Ovary (tissue), 3 donors: ENCODE results near the gene NKAIN4.

Experiments
- CTCF ChIP-seq, 3 donors: fragments of 450-650 bp in 2 of 3; fragments of 200-600 bp in 1 of 3; IDR thresholded peaks; one replicate each; pipeline versions ENCODE4 v1.5.1 to v1.8.0; 2016 to 2022; ENCODE audit warnings: antibody characterized with exemption in 3 of 3, mild to moderate bottlenecking in 1 of 3
- EP300 ChIP-seq: sonication (generic); formaldehyde crosslinking; IDR thresholded peaks from one replicate; pipeline ENCODE4 v1.6.1; 2017; ENCODE audit warnings: antibody characterized with exemption
- POLR2A ChIP-seq: fragments of 450-650 bp; IDR thresholded peaks from one replicate; pipeline ENCODE4 v1.6.1; 2017; ENCODE audit warnings: antibody characterized with exemption, mild to moderate bottlenecking, moderate library complexity
- donor health status: DM: no; HTN: no; CAD: no.

- TF ChIP-seq CTCF (IDR thresholded peaks at IDR 0.05), result no peak
- no peak for TF ChIP-seq EP300
- no peak for TF ChIP-seq POLR2A
These were observed 26.1 kb upstream of the NKAIN4 start for GRCh38 chr20:63280371-63280770.
